Stimulated activated naive CD4-positive, alpha-beta T cell (primary cell): Measurements from ENCODE around the gene CIDEC.

Source experiments
- DNase-seq, 6 experiments: peaks; one replicate each; lab custom pipeline; 2025; lab: John Stamatoyannopoulos, UW

The CIDEC gene

DNA sequence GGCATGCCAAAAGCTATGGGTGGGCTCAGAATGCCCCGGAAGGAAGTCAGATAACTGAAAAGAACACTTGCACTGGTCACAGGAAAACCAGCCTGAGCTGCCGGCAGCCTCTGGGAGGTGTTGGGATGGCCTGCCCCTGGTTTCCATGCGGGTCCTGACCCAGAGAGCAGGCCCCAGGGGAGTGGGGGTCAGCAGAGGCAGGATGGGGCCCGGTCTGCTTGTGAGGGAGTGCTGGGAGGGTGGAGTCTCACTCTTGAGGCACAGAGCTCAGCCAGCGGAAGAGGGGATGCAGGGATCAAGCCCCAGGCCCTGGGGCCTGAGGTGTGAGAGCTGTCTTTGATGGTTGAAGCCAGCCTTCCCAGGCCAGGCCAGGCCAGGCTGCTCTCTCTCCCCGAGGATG lies 33.8 kb downstream of the CIDEC start:
- no peak for DNase-seq

DNA sequence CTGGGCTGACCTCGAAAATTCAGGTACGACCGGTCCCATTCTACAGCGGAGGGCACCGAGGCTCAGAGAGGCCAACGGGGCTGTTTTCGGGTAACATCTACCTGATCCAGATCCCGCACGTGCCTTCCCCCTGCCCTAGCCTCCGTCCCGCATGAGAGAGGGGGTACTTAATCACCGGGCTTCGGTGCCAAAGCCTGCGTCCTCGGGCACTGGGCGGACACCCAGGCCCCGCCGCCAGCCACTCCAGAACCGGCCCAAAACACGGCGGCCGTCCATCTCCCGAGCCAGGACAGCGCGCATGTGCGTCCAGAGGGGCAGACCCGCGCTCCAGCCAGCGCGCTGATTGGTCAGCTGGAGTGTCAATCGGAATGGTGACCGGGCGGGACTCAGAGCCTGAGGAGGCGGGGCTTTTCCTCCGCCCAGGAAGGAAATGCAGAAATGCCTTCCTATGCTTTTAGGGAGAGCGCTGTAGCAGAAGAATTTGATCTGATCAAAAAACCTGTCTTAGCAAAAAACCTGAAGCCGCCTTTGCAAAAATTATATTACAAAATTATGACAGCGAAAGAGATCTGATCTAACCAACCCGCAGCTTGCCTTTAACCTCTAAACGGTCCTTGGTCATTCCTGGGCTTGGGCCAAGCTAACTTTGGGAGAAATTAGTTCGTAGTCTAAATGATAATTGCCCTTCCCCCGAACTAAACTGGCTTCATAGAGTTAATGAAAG lies 36.2 kb downstream of the CIDEC start, which contains the start of gene RPUSD3:
Gene RPUSD3, minus strand, starts transcription at position 294 of the 724 bp plus-strand sequence. Its CDS starts 18 bp downstream, at position 276.
- peak; percentile 88 to 96 (median 94) for DNase-seq

DNA sequence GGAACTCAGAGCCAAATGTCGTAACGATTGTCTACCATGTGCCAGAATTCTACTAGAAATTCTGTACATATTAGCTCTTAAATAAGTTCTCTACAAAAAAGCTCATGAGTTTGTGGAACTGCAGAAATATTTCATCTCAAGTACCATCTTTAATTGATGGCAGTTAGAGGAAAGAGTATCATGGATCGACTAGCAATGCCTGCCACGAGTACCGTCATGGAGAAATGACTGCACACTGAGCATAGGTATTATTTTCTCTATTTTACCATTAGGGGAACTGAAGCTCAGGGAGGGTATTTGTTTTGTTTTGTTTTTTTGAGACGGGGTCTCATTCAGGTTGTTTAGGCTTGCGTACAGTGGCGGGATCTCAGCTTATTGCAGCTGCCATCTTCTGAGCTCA lies 39.0 kb downstream of the CIDEC start:
- DNase-seq: no peak

DNA sequence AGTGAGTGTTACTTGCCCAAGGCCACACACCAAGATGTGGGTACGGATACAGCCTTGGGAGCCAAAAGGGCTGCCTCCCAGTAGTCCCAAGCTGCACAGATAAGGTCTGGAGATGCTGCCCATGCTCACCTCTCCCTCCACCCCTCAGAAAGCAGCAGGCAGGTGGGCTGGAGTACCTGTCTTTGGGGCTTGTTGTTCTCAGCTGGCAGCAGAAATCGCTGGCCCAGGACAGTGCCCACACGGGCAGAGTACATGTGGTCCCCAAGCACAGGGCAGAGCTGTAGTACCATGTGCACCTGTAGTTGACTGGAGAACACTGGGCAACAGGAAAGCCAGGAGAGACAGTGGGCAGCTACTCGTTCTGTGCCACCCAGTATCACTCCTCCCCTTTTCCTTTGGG lies 41.2 kb downstream of the CIDEC start:
- no peak for DNase-seq

DNA sequence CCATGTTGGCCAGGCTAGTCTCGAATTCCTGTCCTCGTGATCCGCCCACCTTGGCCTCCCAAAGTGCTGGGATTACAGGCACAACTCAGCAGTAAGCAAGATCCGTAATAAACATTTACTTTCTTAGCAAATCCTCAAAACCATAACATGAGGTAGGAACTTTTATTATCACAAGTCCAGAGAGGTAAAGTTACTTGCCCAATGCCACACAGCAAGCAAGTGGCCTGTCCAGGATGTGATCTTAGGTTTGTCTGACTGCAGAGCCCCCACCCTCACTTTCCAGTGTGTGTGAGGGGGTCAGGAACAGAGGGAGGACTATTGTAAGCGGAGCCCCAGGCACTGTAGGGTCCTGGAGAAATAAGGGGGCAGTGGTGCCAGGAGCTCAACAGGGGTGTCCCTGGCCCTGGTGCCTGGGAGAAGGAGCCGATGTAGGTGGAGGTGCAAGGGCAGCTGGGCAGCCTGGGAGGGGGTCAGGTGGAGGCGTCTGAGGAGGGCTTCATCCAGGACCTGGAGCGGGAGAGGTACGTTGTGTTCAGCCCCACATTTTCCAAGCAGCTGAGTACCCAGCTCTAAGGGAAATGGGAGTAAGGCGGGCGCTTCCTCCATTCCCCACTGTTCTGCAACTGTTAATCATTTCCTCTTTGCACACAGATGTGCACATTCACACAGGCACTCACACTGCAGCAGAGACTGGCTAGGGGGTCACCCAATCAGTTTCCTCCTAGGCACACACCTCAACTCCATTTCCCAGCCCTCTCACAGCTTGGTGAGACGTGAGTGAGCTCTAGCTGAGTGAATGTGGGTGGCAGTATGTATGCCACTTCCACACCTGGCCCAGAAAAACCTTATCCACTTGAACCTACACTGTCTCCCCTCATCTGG lies 42.1 kb downstream of the CIDEC start:
- no peak for DNase-seq

DNA sequence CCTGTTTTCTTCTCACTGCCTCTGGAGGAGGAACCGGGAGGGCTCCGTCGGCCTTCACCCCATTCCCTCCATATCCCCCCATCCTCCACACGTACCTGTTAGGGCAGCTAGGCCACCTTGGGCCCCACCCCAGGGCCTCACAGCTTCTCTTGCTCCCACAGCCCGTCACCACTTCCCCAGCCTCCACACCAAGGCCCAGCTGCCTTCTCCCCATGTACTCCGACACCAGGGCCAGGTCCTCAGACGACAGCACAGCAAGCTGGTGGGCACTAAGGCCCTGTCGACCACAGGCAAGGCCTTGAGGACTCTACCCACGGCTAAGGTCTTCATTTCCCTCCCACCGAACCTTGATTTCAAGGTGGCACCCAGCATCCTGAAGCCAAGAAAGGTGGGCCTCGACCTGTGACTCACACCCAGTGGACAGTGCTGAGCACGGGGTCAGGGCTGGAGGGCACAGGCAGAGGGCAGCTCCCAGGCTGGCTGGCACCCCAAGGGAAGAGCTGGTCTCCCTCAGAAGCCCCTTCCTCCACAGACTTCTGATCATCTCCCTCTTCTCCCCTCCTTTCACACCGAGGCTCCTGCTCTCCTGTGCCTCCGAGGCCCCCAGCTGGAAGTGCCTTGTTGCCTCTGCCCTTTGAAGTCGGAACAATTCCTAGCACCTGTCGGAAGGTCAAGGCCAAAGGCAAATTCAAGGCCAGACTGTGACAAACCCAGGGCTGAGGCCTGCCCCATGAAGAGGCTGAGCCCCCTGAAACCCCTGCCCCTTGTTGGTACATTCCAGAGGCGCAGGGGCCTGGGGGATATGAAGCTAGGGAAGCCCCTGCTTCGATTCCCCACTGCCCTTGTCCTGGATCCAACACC lies 45.3 kb downstream of the CIDEC start:
- DNase-seq: no peak

DNA sequence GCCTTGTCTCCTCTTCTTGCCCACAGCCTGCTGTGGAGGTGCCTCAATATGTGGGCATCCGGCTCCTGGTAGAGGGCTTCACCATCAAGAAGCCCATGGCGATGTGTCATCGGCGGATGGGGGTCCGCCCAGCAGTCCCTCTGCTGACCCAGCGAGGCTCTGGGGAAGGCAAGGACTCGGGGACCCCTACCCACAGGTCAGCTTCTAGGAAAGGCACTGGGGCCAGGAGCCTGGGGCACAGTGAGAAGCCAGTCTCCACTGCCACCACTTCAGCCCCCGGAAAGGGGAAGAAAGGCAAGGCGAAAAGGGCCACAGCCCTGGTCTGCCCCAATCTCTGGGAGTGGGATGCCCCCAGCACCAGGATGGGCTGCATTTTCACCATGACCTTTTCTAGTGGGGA lies 47.0 kb downstream of the CIDEC start:
- no peak for DNase-seq

DNA sequence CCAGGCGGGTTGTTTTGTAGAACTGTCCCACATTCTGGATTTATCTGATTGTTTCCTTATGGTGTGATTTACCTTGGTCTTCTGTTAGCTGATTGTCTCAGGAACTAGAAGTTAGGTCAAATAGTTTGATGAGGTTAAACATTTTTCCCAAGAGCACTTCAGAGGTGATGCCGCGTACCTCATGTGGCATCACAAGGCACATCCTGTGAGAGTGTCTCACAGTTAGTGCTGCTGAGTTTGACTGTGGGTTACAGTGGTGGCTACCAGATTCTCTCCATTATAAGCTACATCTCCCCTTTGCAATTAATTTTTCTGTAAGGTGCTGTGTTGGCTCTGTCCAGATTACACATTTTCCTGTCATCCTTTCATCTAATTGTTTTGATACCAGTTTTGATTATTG lies 48.8 kb downstream of the CIDEC start:
- no peak for DNase-seq

DNA sequence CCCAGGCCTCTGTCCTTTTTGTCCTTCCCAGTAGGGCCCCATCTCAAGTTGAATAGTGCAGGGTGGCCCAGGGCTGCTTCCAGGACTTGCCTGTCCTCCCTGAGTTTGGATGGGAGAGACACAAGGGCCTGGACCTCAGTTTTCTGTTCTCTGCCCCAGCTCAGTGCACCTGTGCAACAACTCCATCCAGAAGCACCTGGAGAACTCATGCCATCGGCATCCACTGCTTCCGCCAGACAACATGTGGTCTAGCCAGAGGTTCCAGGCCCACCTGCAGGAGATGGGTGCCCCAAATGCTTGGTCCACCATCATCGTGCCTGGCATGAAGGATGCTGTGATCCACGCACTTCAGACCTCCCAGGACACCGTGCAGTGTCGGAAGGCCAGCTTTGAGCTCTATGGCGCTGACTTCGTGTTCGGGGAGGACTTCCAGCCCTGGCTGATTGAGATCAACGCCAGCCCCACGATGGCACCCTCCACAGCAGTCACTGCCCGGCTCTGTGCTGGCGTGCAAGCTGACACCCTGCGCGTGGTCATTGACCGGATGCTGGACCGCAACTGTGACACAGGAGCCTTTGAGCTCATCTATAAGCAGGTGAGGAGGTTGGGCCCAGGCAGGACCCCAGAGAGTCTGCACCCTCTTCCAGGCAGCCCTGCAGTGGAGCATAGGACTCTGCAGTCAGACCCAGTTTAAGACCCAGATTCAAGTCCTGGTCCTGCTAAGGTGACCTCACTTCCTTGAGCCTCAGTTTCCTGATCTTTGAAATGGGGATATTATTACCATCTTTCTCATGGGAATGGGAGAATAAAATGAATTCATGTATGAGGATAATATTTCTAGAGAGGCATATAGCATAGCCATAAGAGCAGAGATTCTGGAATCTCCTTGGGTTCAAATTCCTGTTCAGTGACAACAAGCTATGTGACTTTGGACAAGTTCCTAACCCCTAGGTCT lies 51.0 kb downstream of the CIDEC start:
- DNase-seq: no peak

DNA sequence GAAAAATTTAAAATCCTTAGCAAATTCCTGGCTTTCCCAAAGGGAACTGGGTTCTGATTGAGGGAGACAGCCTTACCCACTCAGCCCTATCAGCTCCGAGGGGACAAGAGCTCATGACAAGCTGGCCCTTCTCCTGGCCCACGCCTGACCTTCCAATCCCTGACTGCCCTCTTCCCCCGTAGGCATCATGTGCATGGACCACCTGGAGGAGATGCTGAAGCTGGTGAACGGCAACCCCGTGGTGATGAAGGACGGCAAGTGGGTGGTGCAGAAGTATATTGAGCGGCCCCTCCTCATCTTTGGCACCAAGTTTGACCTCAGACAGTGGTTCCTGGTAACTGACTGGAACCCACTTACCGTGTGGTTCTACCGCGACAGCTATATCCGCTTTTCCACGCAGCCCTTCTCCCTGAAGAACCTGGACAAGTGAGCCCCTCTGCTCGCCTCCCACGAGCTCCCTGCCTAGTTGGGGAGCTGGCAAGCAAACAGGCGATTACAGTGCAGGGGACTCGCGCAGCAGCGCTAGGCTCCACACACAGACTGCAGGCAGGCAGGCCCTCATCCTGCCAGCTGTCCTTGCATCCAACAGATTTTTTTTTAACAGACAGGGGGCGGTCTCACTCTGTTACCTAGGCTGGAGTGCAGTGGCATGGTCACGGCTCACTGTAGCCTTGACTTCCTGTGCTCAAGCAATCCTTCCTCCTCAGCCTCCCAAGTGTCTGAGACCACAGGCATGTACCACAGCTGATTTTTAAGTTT lies 53.1 kb downstream of the CIDEC start:
- DNase-seq: peak in 1 of 6 experiments; percentile 3

DNA sequence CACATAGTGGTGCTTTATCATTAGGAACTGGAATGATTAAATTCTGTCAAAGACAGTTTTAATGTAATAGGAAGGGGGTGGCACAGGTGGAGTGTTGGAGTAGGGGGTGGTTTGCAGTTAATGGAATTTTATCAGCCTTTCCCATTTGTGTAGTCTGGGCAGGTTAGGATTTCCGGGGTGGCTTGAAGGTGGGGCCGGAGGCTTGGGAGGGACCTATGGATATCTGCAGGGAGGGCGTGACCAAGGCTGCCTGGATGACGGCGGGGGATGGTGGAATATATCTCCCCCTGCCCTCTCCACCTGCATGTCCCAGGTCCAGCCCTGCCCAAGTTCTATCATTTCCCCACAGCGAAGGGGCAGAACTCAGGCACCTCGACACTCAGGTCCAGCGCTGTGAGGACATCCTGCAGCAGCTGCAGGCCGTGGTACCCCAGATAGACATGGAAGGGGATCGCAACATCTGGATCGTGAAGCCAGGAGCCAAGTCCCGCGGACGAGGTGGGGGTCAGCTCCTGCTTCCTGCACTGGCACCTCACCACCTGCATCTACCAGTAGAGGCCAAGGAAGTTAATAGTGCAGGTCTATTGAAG lies 54.5 kb downstream of the CIDEC start:
- DNase-seq: no peak

DNA sequence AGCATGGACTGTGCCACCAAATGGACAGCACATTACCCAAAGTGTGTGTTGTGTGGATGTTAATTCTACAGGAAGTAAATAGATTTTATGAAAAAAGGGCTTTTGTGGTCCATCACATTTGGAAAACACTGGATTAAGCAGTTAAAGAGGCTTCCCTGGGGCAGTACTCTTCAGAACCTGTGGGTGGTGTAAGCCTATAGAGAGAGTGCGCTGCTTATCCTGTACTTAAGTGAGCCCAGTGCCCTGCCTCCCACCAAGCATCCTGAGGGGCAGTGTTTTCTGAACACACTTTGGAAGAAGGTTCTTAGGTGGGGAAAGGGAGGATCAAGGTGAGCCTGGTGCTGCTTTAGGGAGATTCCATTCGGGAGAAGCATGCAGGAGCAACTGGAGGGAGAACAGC lies 59.1 kb downstream of the CIDEC start:
- DNase-seq: no peak

DNA sequence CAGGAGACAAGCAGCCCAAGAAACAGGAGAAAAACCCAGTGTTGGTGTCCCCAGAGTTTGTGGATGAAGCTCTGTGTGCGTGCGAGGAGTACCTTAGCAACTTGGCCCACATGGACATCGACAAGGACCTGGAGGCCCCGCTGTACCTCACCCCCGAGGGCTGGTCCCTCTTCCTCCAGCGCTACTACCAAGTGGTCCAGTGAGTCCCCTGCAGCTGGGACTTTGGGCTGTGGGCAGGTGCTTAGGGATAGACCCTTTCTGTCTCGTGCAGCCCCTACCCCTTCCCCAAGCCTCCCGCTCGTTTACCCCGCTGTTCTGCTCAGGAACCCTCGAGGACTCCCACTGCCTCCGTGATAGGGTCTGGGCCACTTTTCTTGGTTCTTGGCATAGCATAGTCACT lies 59.5 kb downstream of the CIDEC start:
- no peak for DNase-seq

DNA sequence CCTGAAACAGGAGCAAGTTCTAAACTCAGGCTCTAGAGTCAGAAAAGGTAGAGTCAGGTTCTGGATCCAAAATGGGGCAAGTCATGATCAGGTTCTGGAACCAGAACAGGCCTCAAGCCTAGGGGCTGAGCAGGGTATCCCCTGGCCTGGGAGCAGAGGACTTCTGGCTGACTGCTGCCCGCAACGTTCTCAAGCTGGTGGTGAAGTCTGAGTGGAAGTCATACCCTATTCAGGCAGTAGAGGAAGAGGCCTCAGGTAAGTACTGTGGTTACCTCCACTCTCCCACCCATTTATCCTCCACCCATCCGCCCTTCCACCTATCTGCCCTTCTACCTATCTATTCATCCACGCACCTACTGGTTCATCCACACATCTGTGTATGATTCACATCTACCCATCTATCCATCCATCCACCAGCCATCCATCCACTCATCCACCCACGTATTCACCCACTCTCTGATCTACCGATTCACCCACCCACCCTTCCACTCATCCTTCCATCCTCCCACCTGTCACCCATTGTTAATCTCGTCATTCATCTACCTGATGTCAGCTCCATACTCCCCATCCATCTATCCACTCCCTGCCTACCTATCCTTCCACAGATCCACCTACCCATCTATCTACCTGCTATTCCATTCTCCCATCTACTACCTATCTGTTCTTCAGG lies 61.3 kb downstream of the CIDEC start:
- no peak for DNase-seq

DNA sequence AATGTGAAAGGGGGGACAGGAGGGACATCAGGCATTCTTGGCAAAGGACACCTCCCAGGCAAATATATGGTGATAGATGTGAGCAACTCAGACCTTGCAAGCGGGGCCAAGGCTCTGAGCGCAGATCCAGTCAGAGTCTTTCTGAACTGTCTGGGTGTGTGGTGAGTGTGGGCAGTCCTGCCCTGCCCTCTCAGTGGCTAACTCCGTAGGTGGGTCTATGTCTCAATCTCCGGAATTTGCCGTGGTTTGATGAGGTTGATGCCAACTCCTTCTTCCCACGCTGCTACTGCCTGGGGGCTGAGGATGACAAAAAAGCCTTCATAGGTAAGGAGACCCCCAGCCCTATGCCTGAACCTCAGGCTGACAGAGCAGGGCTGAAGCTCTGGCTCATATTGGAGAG lies 62.6 kb downstream of the CIDEC start:
- no peak for DNase-seq
